ENCODE data around the gene CEP152.

Gene CEP152

GRCh38 chr15:48695827-48696573 lies 114.9 kb downstream of the CEP152 start:
- DNase-seq: peak; percentile 84

- no peak for DNase-seq
Measured at GRCh38 chr15:48695088-48695826, 115.6 kb downstream of the CEP152 start.

GRCh38 chr15:48693484-48693883 lies 117.4 kb downstream of the CEP152 start:
- DNase-seq: peak; percentile 46

- no peak for DNase-seq
Measured at GRCh38 chr15:48688493-48688892, 122.4 kb downstream of the CEP152 start.
